Measurements from ENCODE around the gene CSN1S1. TPM values are rescaled to one million over a fixed set of nuclear protein-coding genes. Genes with fewer than 3 reads are reported as not detected.

Gene CSN1S1, protein sequence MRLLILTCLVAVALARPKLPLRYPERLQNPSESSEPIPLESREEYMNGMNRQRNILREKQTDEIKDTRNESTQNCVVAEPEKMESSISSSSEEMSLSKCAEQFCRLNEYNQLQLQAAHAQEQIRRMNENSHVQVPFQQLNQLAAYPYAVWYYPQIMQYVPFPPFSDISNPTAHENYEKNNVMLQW
- total RNA-seq: not detected in 2 replicates

DNA sequence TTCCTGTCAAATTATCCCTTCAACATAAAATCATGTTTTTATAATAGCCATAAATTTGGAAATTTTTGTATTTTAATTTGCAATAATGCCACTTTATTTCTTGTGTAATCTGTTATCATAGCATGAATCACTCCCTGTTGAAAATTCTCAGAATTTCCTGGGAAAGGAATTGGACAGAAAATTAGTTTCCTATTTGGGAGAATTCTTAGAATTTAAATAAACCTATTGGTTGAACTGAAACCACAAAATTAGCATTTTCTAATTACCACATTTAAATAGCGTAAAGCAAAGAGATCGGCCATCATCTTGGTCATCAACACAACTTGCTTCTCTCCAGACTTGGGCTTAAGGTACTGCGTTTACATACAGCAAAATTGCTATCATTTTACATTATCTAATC is at the start of gene CSN1S1:
TSS of gene CSN1S1 (plus strand) at position 301 of the 400 bp plus-strand sequence. CDS start 1,488 bp downstream, outside the sequence.

DNA sequence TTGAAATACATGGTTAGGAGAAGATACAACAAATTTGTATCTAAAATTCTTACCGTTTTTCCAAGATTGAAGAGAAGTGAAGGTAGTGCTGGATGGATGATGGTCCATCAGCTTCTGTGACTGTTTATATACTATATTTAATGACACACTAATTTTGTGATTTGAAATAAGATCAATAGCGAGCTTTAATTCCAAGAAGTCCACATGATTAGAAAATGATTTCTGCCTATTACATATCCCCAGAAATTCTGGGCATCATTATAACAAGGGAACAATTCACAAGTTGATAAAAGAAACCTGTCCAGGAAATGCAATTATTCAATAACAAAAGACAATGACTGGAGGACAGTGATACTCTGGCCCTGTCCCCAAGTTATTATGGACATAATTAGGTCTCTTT is 34.8 kb downstream of the CSN1S1 start, which contains the start of gene CSN2:
TSS of gene CSN2 (minus strand) at position 101 of the 400 bp plus-strand sequence. CDS start 4,733 bp downstream, outside the sequence.

DNA sequence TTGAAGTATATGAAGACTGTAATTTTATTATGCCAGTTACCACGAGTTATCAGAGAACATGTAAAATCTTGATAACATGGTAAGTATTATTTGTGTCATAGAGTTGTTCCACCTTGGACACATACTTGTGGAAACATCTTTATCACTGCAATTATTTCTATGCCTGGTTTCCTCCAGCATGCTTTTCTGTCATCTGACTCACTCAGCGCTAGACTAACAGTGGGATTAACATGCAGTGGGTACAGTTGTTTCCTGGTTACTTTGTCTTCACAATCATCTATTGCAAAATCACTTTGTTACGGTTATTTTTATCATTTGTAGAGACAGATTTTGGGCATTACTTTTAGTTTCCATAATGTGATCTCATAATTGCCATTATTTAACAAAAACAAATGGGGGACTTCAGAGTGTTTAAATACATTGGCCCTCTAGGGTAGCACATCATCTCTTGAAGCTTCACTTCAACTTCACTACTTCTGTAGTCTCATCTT is 64.7 kb downstream of the CSN1S1 start, which contains the start of gene STATH:
TSS of gene STATH (plus strand) at position 441 of the 491 bp plus-strand sequence. CDS start 2,472 bp downstream, outside the sequence.

Other genes with a start within 250 kb of the CSN1S1 start
- under 0.01 and 0.11 TPM in 2 replicates for gene SULT1B1, start 170.4 kb upstream of the CSN1S1 start, total RNA-seq
- gene SULT1E1, start 70.9 kb upstream of the CSN1S1 start, total RNA-seq: 0.22 TPM in 1 of 2 replicates, not detected in the other
- not detected in 2 replicates for gene CSN2, start 34.7 kb downstream of the CSN1S1 start, total RNA-seq
- not detected in 2 replicates for gene STATH, start 64.9 kb downstream of the CSN1S1 start, total RNA-seq
- not detected in 2 replicates for gene HTN3, start 97.4 kb downstream of the CSN1S1 start, total RNA-seq
- 0.11 TPM in 1 of 2 replicates, not detected in the other for gene HTN1, start 119.4 kb downstream of the CSN1S1 start, total RNA-seq
- not detected in 2 replicates for gene PRR27, start 223.2 kb downstream of the CSN1S1 start, total RNA-seq